Measurements from ENCODE around the gene CNR2.
"Not testable (repeated sequence)": the region's sequence is repeated elsewhere in the genome, so short reads cannot be mapped to it uniquely, and the experiment has no call there.

CNR2 gene

DNA sequence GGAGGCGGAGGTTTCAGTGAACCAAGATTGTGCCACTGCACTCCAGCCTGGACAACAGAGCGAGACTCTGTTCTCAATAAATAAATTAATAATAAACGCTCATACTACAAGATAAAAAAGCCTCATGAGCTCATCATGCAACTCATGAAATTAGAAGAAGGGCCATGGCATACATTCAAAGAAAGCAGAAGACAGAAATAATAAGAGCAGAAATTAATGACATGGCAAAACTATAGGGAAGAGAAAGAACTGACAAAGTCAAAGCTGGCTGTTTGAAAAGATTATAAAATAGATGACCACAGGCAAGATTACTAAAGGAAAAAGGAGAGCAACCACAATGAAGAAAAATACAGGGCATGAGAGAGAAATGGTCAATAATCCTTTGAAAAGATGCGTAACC is 30.4 kb downstream of the CNR2 start:
- no peak for DNase-seq (ENCODE audit: low spot score)

DNA sequence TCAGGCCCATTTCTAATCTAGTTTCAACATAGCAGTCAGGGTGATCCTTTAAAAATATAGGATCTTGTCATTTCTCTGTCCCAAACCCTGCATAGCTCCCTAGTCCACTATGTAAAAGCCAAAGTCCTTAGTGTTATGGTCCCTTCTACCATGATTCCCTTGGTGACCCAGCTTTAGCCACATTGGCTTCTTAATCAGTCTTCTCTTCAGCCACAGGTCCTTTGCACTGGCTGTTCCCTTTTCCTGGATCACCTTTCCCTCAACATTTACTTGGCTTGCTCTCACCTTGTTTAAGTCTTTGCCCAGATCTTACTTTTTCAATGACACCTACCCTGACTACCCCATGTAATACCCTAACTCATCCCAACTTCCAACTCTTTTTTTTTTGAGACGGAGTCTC is 33.4 kb downstream of the CNR2 start:
- no peak for DNase-seq (ENCODE audit: low spot score)

DNA sequence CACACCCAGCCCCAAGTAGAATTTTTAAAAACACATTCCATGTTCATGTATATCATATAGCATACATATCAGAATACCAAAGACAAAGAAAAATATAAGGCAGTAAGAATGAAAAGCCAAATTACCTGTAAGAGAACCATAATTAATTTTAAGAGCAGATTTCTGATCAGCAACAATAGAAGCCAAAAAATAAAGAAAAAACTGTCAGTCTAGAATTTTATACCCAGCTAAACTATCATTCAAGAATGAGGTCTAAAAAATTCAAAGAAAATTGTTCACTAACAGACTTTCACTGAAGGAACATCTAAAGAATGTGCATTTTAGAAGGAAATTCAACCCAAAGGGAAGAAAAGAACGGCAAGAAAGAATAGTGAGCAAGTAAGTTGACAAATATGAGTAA is 34.5 kb downstream of the CNR2 start:
- no peak for DNase-seq (ENCODE audit: low spot score)

DNA sequence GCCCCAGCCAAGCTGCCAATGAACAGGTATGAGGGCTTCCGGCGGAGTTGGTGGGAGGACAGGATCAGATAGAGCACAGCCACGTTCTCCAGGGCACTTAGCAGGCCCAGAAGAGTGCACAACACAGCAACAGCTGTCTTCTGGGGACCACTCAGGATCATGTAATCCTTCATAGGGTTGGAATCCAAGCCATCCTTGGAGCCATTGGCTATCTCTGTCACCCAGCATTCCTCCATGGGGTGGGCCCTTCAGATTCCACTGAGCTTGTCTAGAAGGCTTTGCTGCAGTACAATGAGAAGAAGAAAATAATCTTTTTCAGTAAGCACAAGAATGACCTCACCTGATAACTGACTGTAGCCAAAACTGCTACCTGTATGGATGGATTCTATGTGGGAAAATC is 37.8 kb downstream of the CNR2 start:
- no peak for DNase-seq (ENCODE audit: low spot score)

DNA sequence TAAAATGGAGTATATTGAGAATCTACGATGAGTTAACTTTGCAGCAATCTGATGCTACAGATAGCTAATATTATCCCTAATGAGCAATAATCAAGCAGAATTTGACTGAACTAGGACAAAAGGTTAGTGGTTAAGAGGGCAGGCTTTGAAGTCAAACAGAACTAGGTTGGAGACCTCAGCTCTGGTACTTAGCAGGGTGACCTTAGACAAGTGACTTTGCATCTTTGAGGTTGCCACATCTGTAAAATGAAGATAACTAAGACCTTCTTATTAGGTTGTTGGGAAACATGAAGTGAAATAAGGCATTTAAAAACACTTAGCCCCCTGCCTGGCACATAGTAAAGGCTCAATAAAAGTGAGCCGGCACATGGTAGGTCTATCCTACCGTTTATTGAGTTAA is 40.7 kb downstream of the CNR2 start:
- DNase-seq (ENCODE audit: low spot score), result no peak

DNA sequence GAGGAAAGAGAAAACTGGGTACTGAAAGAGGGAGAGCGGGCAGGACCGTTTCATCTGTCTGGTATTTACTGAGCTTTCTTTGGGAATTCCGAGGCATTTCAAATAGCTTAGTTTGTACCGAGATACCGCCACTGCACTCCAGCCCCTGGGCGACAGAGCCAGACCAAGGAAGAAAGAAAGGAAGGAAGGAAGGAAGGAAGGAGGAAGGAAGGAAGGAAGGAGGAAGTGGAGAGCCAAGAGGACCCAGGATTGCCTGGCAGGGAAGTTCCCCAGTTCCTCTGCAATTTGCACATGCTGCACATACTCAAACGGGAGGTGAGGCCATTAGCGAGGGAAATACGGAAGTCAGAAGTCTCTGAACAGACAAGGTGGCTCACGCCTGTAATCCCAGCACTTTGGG is 44.1 kb downstream of the CNR2 start:
- DNase-seq (ENCODE audit: low spot score), result no peak

DNA sequence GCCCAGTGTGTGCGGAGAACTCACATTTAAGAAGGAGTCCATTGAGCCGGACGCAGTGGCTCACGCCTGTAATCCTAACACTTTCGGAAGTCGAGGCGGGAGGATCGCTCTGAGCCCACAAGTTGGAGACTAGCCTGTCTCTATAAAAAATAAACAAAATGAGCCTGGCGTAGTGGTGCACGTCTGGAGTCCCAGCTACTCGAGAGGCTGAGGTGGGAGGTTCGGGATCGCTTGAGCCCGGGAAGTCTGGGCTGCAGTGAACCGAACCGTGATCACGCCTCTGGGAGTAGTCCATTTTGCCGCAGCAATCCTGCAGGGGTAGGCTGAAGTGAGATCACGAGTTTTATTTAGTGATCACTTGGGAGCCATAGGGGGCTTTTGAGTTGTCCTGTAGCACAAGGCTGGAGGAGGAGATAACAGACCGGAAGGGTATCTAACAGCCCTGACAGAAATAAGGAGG is 44.6 kb downstream of the CNR2 start:
- no peak for DNase-seq (ENCODE audit: low spot score)

DNA sequence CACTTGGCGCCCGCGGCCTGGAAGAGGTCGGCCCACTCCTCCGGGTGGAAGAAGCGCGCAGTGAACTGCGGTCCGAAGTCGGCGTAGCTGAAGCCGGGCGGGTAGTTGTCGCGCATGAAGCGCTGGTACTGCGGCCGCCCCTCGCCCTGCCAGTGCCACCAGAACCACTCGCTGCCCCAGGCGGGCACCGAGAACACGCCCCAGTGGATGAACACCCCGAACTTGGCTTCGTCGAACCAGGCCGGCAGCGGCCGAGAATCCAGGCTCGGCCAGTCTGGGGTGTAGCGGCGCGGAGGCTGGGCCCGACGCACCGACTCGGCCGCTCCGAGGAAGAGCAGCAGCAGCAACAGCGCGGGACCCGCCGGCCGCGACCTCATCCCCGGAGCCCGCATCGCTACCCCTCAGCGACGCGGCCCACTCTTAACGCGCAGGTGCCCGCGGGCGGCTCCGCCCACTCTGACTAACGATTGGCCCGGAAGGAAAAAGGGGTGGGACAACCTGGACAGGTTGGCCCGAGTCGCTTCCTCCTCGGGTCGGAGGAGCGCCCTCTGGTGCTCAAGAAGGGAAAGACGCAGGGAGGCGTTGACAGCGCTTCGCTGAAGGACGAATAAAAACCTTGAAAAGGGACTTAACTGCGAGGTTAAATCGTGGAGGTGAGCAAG is 45.1 kb downstream of the CNR2 start, which contains the start of gene FUCA1:
Gene FUCA1, minus strand, starts transcription at position 396 of the 662 bp plus-strand sequence. Its CDS starts 4 bp downstream, at position 392.
- DNase-seq (ENCODE audit: low spot score), result peak; percentile 89

DNA sequence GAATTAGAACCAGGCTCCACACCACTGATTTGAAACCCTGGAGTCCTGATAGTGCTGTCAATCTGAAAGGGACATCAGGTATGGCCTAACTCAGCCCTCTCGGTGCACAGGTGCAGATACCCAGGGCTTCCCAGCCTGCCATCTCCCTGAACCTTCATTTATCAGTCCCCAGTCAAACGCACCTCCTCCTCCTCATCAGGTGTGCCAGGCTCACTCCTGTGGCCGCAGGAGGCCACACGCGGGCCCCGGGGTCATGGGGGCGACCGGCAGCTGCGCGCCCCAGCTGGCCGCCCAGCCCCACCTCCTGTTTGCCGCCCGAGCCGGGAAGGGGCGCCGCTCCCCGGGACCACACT is 45.6 kb downstream of the CNR2 start:
- DNase-seq (ENCODE audit: low spot score), result no peak

DNA sequence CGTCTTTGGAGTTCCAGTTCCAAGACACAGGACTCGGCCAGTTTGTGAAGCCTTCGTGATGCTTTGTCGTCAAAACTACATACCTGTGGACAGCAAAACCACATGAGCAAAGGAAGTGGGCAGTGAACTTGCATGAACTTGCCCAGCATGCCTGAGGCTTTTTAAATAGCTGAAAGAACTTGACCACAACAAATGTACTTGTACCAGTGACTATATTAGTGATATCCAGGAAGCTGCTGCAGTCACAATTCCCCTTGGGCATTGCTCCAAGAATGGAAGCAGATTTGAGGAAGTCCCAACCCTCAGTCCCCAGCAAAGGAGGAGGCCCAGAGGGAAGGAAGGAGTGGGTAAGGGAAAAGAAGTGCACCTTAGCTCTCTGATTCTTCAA is 47.6 kb downstream of the CNR2 start:
- DNase-seq (ENCODE audit: low spot score), result no peak

DNA sequence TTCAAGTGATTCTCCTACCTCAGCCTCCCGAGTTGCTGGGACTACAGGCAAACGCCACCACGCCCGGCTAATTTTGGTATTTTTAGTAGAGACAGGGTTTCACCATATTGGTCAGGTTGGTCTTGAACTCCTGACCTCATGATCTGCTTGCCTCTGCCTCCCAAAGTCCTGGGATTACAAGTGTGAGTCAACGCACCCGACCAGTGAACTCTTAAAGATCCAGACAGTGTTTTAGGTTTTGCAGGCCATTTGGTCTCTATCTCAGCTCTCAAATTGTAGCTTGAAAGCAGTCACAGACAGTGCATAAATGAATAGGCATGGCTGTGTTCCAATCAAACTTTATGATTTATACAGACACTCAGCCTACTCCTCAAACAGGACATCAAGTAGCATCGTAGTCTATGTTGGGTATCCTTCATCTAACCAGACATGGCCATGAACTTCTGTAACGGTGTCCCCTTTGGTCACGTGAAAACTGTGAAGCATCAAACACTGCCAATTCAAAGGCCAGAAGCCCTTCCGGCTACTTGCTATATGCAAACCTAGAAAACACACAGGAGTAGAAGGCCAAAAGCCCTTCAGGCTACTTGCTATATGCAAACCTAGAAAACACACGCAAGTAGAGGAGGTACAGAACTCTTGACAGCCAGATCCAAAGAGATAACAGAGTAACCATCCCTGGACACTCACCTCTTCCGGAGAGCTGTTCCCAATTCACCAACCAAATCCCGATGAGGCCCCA is 48.2 kb downstream of the CNR2 start:
- no peak for DNase-seq (ENCODE audit: low spot score)

DNA sequence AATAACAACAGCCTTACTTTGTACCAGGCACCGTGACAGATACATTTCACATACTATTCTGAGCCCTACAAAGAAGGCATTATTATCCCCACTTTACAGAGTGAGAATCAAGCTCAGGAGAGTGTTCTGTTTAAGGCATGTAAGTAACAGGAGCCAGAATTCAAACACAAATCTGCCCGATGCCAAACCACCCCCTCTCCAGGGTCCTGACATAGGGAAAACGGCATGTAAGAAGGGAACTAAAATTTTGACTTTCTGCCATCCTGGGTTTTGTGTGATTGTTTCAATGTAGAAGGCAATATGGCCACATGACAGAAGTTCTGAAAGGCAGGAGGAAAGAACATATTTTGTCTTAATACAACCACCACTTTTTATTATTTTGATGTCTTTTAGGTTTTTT is 50.5 kb downstream of the CNR2 start:
- no peak for DNase-seq (ENCODE audit: low spot score)

DNA sequence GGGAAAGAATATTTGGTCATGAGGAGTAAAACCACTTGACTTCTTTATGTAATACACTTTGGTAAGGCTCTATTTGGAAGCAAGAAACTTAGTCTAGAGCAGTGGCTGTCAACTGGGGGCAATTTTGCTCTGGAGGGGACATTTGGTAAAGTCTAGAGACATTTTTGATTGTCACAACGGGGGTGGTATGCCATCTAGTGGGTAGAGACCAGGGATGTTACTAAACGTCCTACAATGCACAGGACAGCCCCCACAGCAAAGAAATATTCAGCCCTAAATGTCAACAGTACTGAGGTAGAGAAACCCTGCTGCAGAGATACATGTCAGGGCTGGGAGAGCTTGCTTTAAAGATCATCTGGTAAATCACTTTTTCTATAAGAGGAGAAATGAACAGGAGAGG is 58.6 kb downstream of the CNR2 start:
- DNase-seq (ENCODE audit: low spot score), result peak; percentile 37

DNA sequence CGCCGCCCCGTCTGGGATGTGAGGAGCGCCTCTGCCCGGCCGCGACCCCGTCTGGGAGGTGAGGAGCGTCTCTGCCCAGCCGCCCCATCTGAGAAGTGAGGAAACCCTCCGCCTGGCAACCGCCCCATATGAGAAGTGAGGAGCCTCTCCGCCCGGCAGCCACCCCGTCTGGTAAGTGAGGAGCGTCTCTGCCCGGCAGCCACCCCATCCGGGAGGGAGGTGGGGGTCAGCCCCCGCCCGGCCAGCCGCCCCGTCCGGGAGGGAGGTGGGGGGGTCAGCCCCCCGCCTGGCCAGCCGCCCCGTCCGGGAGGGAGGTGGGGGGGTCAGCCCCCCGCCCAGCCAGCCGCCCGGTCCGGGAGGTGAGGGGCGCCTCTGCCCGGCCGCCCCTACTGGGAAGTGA is 60.0 kb downstream of the CNR2 start:
- DNase-seq (ENCODE audit: low spot score), result not testable (repeated sequence)

DNA sequence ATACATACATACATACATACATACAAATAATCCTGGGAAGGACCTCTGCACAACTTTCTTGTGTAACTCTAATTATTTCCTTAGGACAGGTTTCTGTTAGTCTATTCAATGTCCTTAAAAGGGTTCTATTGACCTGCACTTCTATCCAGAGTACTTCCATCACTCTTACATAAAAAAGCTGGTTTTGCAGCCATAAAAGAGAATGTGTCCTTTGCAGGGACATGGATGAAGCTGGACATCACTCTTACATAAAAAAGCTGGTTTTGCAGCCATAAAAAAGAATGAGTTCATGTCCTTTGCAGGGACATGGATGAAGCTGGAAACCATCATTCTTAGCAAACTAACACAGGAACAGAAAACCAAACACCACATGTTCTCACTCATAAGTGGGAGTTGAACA is 61.8 kb downstream of the CNR2 start:
- not testable (repeated sequence) for DNase-seq (ENCODE audit: low spot score)

DNA sequence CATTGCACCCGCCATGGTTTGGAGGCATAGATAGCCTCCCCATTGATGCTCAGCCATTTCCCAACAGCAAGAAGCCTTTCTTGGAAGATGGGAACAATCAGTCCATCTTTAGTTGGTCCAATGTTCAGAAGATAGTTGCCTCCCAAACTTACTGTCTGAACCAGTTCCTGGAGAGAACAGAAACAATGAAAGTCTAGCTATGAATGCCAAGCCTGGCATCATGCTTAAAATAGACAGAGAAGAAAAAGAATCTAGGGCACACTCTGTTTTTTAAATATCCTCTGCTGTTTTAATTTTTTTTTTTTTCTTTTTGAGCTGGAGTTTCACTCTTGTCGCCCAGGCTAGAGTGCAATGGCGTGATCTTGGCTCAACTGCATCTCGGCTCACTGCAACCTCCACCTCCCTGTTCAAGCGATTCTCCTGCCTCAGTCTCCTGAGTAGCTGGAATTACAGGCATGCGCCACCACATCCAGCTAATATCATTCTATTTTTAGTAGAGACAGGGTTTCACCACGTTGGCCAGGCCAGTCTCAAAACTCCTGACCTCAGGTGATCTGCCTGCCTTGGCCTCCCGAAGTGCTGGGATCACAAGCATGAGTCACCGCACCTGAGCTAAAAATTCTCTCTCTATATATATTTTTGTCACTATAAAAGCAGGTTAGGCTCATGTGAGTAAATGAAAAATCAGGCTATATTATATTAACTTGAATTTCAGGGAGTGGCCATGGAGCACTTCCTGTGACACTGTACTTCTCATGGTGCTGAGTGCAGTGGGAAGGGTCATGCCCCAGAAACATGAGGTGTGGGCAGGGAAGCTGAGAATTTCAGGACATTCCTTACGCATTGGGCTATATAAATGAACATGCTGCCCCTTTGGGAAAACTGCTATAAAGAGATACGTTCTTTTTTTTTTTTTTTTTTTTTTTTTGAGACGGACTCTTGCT is 64.2 kb downstream of the CNR2 start:
- DNase-seq (ENCODE audit: low spot score), result no peak

DNA sequence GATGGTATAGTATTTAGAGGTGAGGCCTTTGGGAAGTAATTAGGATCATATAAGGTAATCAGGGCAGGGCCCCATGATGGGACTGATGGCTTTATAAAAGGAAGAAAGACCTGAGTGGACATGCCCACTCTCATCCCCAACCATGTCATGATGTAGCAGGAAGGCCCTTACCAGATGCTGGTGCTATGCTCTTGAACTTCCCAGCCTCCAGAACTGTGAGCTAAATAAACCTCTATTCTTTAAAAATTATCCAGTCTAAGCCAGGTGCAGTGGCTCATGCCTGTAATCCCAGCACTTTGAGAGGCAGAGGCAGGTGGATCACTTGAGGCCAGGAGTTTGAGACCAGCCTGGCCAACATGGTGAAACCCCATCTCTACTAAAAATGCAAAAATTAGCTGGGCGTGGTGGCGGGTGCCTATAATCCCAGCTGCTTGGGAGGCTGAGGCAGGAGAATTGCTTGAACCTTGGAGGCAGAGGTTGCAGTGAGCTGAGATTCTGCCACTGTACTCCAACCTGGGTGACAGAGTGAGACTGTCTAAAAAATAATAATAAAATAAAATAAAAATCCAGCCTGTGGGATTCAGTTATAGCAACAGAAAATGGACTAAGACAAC is 65.6 kb downstream of the CNR2 start:
- DNase-seq (ENCODE audit: low spot score), result not testable (repeated sequence)

DNA sequence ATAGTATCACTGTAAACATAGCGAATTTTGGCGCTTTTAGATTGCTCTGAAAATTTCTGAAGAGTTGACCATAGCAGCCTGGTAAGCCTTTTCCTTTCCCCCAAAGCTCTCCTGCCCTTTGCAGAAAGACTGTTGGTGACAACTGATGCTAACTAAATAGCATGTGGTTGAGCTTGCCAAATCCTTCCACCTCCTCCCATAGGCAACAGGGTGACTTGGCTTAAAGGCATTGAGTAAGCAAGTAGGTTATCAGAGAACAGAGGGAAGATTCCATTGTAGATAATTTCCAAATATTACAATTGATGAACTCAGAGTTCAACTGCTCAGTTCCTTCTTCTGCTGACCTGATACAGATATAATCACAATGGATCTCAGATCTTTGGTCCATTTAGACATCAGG is 68.0 kb downstream of the CNR2 start:
- no peak for DNase-seq (ENCODE audit: low spot score)

DNA sequence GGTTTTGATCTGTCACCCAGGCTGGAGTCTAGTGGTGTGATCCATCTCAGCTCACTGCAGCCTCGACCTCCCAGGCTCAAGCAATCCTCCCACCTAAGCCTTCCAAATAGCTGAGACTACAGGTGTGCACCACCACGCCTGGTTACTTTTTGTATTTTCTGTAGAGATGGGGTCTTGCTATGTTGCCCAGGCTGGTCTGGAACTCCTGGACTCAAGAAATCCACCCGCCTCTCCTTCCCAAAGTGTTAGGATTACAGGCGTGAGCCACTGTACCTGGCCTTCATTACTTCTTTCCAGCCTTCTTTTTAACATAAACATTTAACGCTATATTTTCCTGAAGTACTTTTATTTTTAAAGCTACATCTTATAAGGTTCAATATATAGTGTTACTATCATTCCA is 69.5 kb downstream of the CNR2 start:
- no peak for DNase-seq (ENCODE audit: low spot score)

DNA sequence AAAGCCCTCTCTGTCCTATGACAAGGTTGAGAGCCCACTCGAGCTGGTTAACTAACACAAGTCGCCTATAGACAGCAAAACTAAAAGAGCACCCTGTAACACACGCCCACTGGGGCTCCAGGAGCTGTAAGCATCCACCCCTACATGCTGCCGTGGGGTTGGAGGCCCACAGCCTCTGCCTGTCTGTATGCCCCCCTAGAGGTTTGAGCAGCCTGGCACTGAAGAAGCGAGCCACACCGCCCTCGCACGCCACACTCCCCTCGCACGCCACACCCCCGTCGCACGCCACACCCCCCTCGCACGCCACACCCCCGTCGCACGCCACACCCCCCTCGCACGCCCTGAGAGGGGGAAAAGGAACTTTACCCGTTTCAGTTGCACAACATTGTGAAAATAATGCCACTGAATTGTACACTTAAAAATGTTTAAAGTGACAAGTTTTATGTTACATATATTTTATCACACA is 74.7 kb downstream of the CNR2 start:
- DNase-seq (ENCODE audit: low spot score), result peak; percentile 53

DNA sequence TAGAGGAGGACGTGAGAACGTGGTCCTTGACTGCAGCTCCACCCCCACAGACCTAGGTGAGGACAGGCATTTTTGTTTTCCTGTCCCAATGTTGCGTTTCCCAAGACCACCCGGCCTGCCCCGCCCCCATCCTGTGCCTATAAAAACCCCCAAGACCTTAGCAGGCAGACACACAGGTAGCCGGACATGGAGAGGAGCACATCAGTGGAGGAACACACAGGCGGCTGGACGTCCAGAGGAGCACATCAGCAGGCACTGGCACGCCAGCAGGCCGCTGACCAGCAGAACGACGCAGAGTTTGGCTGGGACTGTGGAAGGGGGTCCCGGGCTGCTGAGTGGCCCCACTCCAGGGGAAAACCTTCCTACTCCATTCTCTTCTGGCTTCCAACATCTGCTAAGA is 75.3 kb downstream of the CNR2 start:
- no peak for DNase-seq (ENCODE audit: low spot score)

DNA sequence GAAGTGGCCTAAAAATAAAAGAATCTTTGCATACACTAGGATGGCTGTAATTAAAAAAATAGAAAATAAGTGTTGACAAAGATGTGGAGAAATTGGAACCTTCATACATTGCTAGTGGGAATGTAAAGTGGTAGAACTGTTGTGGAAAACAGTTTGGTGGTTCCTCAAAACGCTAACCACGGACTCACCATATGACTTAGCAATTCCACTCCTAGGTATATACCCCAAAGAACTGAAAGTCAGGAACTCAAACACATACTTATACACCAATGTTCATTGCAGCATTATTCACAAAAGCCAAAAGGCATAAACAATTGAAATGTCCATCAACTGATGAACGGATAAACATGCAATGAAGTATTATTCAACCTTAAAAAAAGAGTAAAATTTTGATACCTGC is 77.1 kb downstream of the CNR2 start:
- no peak for DNase-seq (ENCODE audit: low spot score)

Data from RKO (cell line).